ENCODE data around the gene NAPEPLD.
"Not testable (repeated sequence)": the region's sequence is repeated elsewhere in the genome, so short reads cannot be mapped to it uniquely, and the experiment has no call there.

The NAPEPLD gene

GRCh38 chr7:103058122-103058521 is 90.8 kb downstream of the NAPEPLD start:
- Histone ChIP-seq H3K4me1 (ENCODE audit: control insufficient read depth, insufficient read depth, low read length) (peaks cover 3% of the 10 kb centered on the region), H3K9ac (ENCODE audit: low read length) (no peak overlapping the region), H3K27me3 (ENCODE audit: control insufficient read depth, insufficient read depth, low read length) (no peaks in the 10 kb centered on the region), H3K9me3 (ENCODE audit: control insufficient read depth, insufficient read depth, low read depth, low read length) (no peaks in the 10 kb centered on the region), H3K27ac (ENCODE audit: low read depth, low read length) (no peak overlapping the region), H3K36me3 (ENCODE audit: control insufficient read depth, insufficient read depth, low read length) (no peaks in the 10 kb centered on the region; the same call in 1 of the 2 replicates), H3K4me3 (ENCODE audit: low read depth, low read length) (no peak overlapping the region)

GRCh38 chr7:103056006-103056405 is 92.9 kb downstream of the NAPEPLD start:
- not testable (repeated sequence) for H3K9me3 ChIP-seq (ENCODE audit: control insufficient read depth, insufficient read depth, low read depth, low read length); H3K9ac ChIP-seq (ENCODE audit: low read length); H3K36me3 ChIP-seq (ENCODE audit: control insufficient read depth, insufficient read depth, low read length); H3K4me3 ChIP-seq (ENCODE audit: low read depth, low read length); H3K27ac ChIP-seq (ENCODE audit: low read depth, low read length); H3K27me3 ChIP-seq (ENCODE audit: control insufficient read depth, insufficient read depth, low read length); H3K4me1 ChIP-seq (ENCODE audit: control insufficient read depth, insufficient read depth, low read length)

GRCh38 chr7:103051519-103051918 is 97.4 kb downstream of the NAPEPLD start:
- Histone ChIP-seq H3K9ac (ENCODE audit: low read length) (no peak overlapping the region), H3K9me3 (ENCODE audit: control insufficient read depth, insufficient read depth, low read depth, low read length) (peaks cover 48% of the 10 kb centered on the region), H3K27me3 (ENCODE audit: control insufficient read depth, insufficient read depth, low read length) (no peaks in the 10 kb centered on the region), H3K4me1 (ENCODE audit: control insufficient read depth, insufficient read depth, low read length) (no peaks in the 10 kb centered on the region), H3K4me3 (ENCODE audit: low read depth, low read length) (no peak overlapping the region), H3K27ac (ENCODE audit: low read depth, low read length) (no peak overlapping the region), H3K36me3 (ENCODE audit: control insufficient read depth, insufficient read depth, low read length) (peaks cover 3% of the 10 kb centered on the region; the same call in 1 of the 2 replicates)
